Measurements from ENCODE around the gene GHSR. TPM values are rescaled to one million over a fixed set of nuclear protein-coding genes. Genes with fewer than 3 reads are reported as not detected.

GHSR gene
- total and polyA plus RNA-seq, 2 of the 8 experiments (the other 6 are each of a cell fraction or from before 2014, with no cell fraction given) = not detected

- Histone ChIP-seq H3K14ac (ENCODE audit: insufficient read length) (no peak overlapping the region), H3K4me2 (ENCODE audit: insufficient read depth in 1 of 2, low read depth in 2 of 2, low read length in 2 of 2) (no peak overlapping the region), H2AK5ac (ENCODE audit: low read depth, low read length) (no peak overlapping the region), H3K36me3 (ENCODE audit: control insufficient read depth in 2 of 4, insufficient read depth in 4 of 4, low read length in 3 of 4) (no peaks in the 10 kb centered on the region), H3K4me3 (ENCODE audit: extremely low read depth in 1 of 4, insufficient read depth in 2 of 4, low read depth in 3 of 4, low read length in 4 of 4) (no peak overlapping the region), H3K23ac (ENCODE audit: insufficient read length) (no peak overlapping the region), H3K9ac (replicated peaks in 1 of 4; ENCODE audit: extremely low read depth in 1 of 4, low read depth in 3 of 4, low read length in 3 of 4) (no peak overlapping the region), H3K79me1 (ENCODE audit: low read depth, low read length) (no peaks in the 10 kb centered on the region), H3K79me2 (ENCODE audit: control insufficient read depth in 1 of 2, insufficient read depth in 2 of 2, low read length in 2 of 2) (no peaks in the 10 kb centered on the region), H3K4ac (replicated peaks; ENCODE audit: insufficient read length, low read depth, low read length) (no peak overlapping the region), H3K27me3 (replicated peaks in 1 of 4; ENCODE audit: control insufficient read depth in 3 of 4, extremely low read depth in 1 of 4, insufficient read depth in 3 of 4, low read length in 3 of 4) (no peaks in the 10 kb centered on the region), H4K8ac (ENCODE audit: extremely low read depth, insufficient read depth, low read length) (no peak overlapping the region), H2BK15ac (ENCODE audit: low read length) (no peak overlapping the region), H2AFZ (ENCODE audit: low read length) (no peak overlapping the region), H4K91ac (replicated peaks; ENCODE audit: insufficient read length, low read length) (no peak overlapping the region), H3K23me2 (ENCODE audit: low read depth, low read length) (no peaks in the 10 kb centered on the region), H4K5ac (ENCODE audit: insufficient read length, low read depth, low read length) (no peak overlapping the region), H4K20me1 (replicated peaks in 1 of 2; ENCODE audit: control insufficient read depth in 1 of 2, insufficient read depth in 2 of 2, low read length in 2 of 2) (no peaks in the 10 kb centered on the region), H2BK5ac (ENCODE audit: low read depth, low read length) (no peak overlapping the region), H3K4me1 (replicated peaks in 1 of 4; ENCODE audit: control insufficient read depth in 3 of 4, insufficient read depth in 4 of 4, low read length in 3 of 4) (no peaks in the 10 kb centered on the region), H3K9me3 (ENCODE audit: insufficient read depth in 2 of 2, low read depth in 1 of 2, low read length in 1 of 2) (no peaks in the 10 kb centered on the region; a peak in 1 of 4 replicates), H2BK12ac (ENCODE audit: low read depth, low read length) (no peak overlapping the region), H3K27ac (ENCODE audit: low read depth, low read length) (no peak overlapping the region), H3K18ac (ENCODE audit: extremely low read depth, low read length) (no peak overlapping the region), H2BK120ac (replicated peaks; ENCODE audit: low read depth, low read length) (no peak overlapping the region), H2BK20ac (ENCODE audit: low read length) (no peak overlapping the region), H3K56ac (replicated peaks; ENCODE audit: insufficient read length, low read depth, low read length) (no peak overlapping the region)
- ChIA-PET CTCF (ENCODE audit: partially characterized antibody) (interaction anchor here (0.9 to 1.8 kb wide), 6 partner anchors 7 to 431 kb away, joined by 3 to 7 read pairs (median 4); no protein-coding TSS in a partner anchor), POLR2A (ENCODE audit: partially characterized antibody) (no interaction called here)
- 86% methylated on average over 4 of the region's 4 CpGs; no CpG with 5 or more reads in 1 of the 2 experiments for WGBS, 2 experiments (ENCODE audit: extremely low coverage in 1 of 2, insufficient coverage in 1 of 2, insufficient read length in 1 of 2, insufficient replicate concordance in 2 of 2, low coverage in 1 of 2, low lambda C conversion rate in 2 of 2, missing lambda C conversion rate in 1 of 2)
- DNase-seq (ENCODE audit: low read depth in 1 of 2, low spot score in 2 of 2) = no peak
- no peak for FAIRE-seq
- TF ChIP-seq POLR2A (IDR thresholded peaks at IDR 0.05; ENCODE audit: control extremely low read depth in 1 of 2, low read depth in 2 of 2, low read length in 2 of 2) (no peak), TEAD4 (IDR thresholded peaks at IDR 0.05; ENCODE audit: low read depth, low read length) (no peak), SRF (IDR thresholded peaks at IDR 0.05; ENCODE audit: low read depth, low read length) (no peak), TAF7 (optimal IDR thresholded peaks at IDR 0.05; ENCODE audit: borderline replicate concordance, low read depth, low read length) (no peak), TCF12 (IDR thresholded peaks at IDR 0.05; ENCODE audit: low read depth, low read length) (no peak), GTF2F1 (IDR thresholded peaks at IDR 0.05; ENCODE audit: borderline replicate concordance, low read depth, low read length) (no peak), EP300 (IDR thresholded peaks at IDR 0.05; ENCODE audit: borderline replicate concordance in 1 of 2, low read depth in 2 of 2, low read length in 2 of 2) (no peak), HDAC2 (IDR thresholded peaks at IDR 0.05; ENCODE audit: borderline replicate concordance in 1 of 2, low read depth in 2 of 2, low read length in 2 of 2) (no peak)
Measured at GRCh38 chr3:172466553-172467130, 18.4 kb upstream of the GHSR start.

Data from H1 (cell line).